Motor neuron (in vitro differentiated cells): ENCODE measurements around the gene COBLL1. TPM values are rescaled to one million over a fixed set of nuclear protein-coding genes. Genes with fewer than 3 reads are reported as not detected.

Experiments used
- ATAC-seq, 8 experiments: fragments of 200-7000 bp; cut with Tn5 transposase; replicated peaks in 6 of 8; 2 replicates each; pipeline ENCODE4 v1.8.0; 2021; ENCODE audit warnings: mild to moderate bottlenecking in 8 of 8, moderate library complexity in 8 of 8
- H3K27ac ChIP-seq, 2 donors: fragments of 250-450 bp; sonication (Bioruptor Pico); 2 replicates each; pipeline ENCODE4 v1.9.0; 2021; ENCODE audit warnings: antibody characterized with exemption in 2 of 2, mild to moderate bottlenecking in 2 of 2, moderate library complexity in 1 of 2
- H3K4me1 ChIP-seq, 2 donors: fragments of 250-450 bp; sonication (Bioruptor Pico); replicated peaks in 1 of 2; 2 replicates each; pipeline ENCODE4 v1.6.1; 2021; ENCODE audit warnings: antibody characterized with exemption in 2 of 2, mild to moderate bottlenecking in 2 of 2, moderate library complexity in 1 of 2
- H3K4me3 ChIP-seq, 5 donors: fragments of 250-450 bp; sonication (Bioruptor Pico); 2 replicates each; pipeline ENCODE4 v1.9.0; 2021; ENCODE audit warnings: antibody characterized with exemption in 5 of 5, mild to moderate bottlenecking in 5 of 5, moderate library complexity in 4 of 5
- WGBS, 10 experiments: fragments of 450-650 bp; shearing (Covaris generic); methylation state at CpG; one replicate each; pipeline ENCODE4 v1.0.0; 2022; 5-methylcytosine and 5-hydroxymethylcytosine counted together
- in situ Hi-C, 9 experiments: fragments of 400-800 bp; cut with MboI; loops; one replicate each; pipeline ENCODE4 v1.15.0; 2021; ENCODE audit warnings: low sequenced_read_pairs in 9 of 9, low pct_unique_long_range_greater_than_20kb in 2 of 9; ENCODE audit not compliant: unreplicated experiment in 9 of 9
- total RNA-seq, 8 experiments: library from RNA; unstranded; fragments of 300-600 nt; gene quantifications; 2 replicates each; pipeline versions ENCODE4 v1.2.3 to v1.2.4, GENCODE V29; 2022

COBLL1 gene
- total RNA-seq, 8 experiments from 2014 or later: 0.65 to 50.6 (median 8.1) TPM

DNA sequence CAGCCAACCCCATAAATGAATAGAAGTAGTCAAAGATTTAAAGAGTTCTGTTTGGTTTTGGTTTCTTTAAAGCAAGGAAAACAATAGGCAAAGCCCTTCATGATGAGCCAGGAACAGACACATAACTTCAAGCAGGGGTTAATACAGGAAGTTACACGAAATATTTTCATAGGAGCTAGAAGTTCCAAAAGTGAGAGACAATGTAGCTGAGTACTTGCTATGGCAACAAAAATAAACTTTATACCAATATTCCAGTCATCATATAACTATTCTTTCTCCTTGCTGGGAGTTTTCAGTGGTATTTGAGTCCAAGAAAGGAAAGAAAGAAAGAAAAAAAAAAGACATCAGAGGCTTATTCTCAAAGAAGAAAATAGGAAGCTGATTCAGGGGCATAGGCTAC lies 56.2 kb downstream of the COBLL1 start:
- Histone ChIP-seq H3K4me3 (no peak overlapping the region), H3K4me1 (no peaks in the 10 kb centered on the region), H3K27ac (no peak overlapping the region)
- 0 to 100% (median 93%) methylated on average over 1 of the region's 1 CpG; no CpG with 5 or more reads in 2 of the 10 experiments for WGBS, 10 experiments
- in situ Hi-C loops: no loop called here
- ATAC-seq: no peak

DNA sequence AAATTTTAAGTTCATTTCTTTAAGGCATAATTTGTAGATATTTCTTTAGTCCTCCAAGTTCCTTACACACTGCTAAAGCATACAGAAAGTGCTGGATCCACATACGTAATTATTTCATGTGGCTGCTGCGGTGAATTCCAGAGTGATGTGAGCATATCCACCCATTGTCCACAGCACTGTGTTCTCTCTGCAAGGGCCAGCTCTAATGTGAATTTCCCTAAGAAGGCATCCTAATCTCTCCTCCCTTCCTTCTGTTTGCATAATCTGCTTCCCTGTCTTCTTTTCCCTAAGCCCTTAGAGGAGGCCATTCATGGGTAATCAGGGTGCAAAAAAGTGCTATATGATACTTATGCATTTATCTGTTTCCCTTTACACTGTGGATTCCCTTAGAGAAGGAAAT lies 57.2 kb downstream of the COBLL1 start:
- 0 to 100% (median 69%) methylated on average over 1 to 2 of the region's 2 CpGs; no CpG with 5 or more reads in 2 of the 10 experiments for WGBS, 10 experiments
- ATAC-seq: peak in 3 of 8 experiments; percentile 63 to 66 (median 65)
- in situ Hi-C loops: no loop called here
- Histone ChIP-seq H3K4me3 (no peak overlapping the region), H3K27ac (no peak overlapping the region), H3K4me1 (no peaks in the 10 kb centered on the region)

DNA sequence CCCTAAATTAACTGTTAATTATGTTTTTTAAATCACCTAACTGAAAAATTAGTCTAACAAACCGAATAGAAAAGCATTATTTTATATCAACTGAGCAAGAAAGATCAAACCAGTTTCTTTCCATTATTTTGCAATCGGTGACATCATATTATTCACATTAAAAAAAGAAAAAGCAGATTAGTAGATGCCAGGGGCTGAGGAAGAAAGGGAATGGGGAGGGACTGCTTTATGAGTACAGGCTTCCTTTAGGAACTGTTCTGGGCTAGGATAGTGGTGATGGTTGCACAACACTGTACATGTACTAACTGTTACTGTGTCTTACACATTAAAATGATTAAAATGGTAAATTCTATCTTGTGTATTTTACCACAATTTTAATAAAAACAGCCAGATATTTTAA lies 59.3 kb downstream of the COBLL1 start:
- Histone ChIP-seq H3K4me1 (no peaks in the 10 kb centered on the region), H3K4me3 (no peak overlapping the region), H3K27ac (no peak overlapping the region)
- 0 to 83% (median 64%) methylated on average over 2 of the region's 2 CpGs for WGBS, 10 experiments
- in situ Hi-C loops: no loop called here
- ATAC-seq: peak in 3 of 8 experiments; percentile 10 to 11 (median 11)

DNA sequence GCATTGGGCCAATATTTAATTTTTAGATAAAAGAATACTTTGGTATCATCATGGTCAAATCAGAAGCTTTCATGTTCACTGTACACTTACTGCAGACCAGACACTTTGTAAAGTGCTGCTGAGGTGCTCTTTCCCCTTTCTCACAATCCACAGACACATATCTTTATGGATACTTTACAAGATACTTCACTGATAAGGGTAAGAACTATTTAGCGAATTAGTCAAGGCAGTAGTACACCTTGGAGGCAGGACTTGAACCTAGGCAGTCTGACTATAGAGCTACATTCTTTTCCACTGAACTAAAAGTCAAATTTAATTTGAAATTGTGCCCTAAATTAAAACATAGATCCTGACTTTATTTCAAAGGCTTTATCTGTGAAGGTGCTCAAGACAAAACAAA lies 60.2 kb downstream of the COBLL1 start:
- no peak overlapping the region for H3K27ac ChIP-seq
- H3K4me3 ChIP-seq: no peak overlapping the region
- H3K4me1 ChIP-seq: no peaks in the 10 kb centered on the region
- ATAC-seq: no peak
- 0 to 100% (median 55%) methylated on average over 1 of the region's 1 CpG for WGBS, 10 experiments
- in situ Hi-C loops: no loop called here

DNA sequence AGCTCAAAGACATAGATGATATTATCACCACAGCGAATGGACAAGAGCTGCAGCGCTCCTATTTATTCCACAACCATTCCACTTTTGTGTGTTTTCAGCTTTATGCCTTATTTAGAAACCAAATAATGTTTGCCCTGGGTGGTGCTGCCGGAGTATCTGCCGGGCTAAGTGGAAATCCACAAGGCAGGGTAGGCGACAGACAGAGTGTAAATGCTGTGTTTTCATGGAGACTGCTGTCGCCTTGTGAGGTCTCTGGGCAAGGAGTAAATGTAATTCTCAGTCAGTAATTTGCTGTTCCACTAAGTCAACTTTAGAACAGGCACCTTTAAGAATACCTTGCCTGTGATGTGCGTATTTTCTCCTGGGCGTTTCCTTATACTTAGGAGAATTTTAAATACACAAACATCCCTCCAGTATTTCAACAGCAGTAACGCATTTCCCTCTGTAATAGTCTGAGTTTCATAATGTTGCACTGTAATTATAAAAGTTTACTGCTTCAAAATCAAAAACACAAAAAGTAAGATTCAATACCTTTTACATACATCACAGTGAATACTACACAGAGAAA lies 60.9 kb downstream of the COBLL1 start:
- in situ Hi-C loops: no loop called here
- no peak overlapping the region for H3K27ac ChIP-seq
- H3K4me3 ChIP-seq: no peak overlapping the region
- WGBS, 10 experiments: 15 to 100% (median 83%) methylated on average over 2 to 9 of the region's 9 CpGs; no CpG with 5 or more reads in 1 of the 10 experiments
- no peaks in the 10 kb centered on the region for H3K4me1 ChIP-seq
- ATAC-seq: peak in 2 of 8 experiments; percentile 8 to 52

DNA sequence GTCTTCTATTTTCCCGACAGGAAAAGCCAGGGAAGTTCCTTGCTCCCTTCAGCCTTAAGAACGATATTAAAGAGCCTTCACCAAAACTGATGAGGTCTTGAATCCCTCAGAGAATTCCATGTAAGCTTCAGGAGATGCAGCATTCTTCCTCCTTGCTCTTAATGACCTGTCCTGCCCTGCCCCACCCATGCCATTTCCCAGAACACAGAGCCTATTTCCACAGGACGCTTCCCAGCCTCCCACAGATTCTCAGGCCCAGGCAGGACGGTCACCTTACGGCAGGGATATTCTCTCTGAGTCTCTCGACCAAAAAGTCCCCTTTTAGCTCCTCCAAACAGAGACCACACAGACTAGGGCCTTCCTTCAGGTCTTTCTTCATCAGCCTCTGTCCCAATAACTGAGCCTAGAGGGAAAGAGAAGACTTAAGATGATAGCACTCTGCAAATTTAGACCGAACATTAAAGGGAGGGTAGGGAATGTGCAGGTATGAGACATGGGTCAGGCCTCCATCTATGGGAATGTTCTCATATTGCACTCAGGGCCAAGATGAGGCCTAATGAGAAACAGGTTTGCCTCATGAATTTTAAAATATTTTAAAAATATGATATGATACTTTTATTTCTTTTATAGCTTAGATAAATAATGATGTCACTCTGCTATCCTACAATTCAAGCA lies 62.1 kb downstream of the COBLL1 start:
- Histone ChIP-seq H3K4me1 (no peaks in the 10 kb centered on the region), H3K27ac (no peak overlapping the region), H3K4me3 (no peak overlapping the region)
- in situ Hi-C loops: no loop called here
- ATAC-seq: peak in 3 of 8 experiments; percentile 12 to 16 (median 13)
- 47 to 96% (median 90%) methylated on average over 3 to 7 of the region's 7 CpGs; no CpG with 5 or more reads in 1 of the 10 experiments for WGBS, 10 experiments

DNA sequence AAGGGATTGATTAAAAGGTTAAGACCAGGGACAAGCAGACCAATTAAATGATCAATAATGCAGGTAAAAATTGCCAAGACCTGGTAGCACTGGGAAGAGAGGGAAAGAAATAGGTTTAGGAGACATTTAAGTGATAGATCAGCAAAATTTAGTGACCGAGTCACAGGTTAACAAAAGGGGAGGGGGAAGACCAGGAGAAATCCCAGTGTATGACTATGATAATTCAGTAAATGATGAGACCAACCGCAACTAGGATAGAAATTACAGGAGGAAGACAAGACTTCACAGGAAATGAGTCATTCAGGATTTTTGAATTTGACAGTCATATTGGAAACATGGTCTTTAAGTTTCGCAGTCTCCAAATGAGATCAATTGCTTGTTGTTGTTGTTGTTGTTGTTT lies 62.9 kb downstream of the COBLL1 start:
- in situ Hi-C loops: no loop called here
- Histone ChIP-seq H3K4me1 (no peaks in the 10 kb centered on the region), H3K4me3 (no peak overlapping the region), H3K27ac (no peak overlapping the region)
- ATAC-seq: peak in 1 of 8 experiments; percentile 33
- 14 to 100% (median 85%) methylated on average over 1 to 3 of the region's 3 CpGs; no CpG with 5 or more reads in 1 of the 10 experiments for WGBS, 10 experiments

DNA sequence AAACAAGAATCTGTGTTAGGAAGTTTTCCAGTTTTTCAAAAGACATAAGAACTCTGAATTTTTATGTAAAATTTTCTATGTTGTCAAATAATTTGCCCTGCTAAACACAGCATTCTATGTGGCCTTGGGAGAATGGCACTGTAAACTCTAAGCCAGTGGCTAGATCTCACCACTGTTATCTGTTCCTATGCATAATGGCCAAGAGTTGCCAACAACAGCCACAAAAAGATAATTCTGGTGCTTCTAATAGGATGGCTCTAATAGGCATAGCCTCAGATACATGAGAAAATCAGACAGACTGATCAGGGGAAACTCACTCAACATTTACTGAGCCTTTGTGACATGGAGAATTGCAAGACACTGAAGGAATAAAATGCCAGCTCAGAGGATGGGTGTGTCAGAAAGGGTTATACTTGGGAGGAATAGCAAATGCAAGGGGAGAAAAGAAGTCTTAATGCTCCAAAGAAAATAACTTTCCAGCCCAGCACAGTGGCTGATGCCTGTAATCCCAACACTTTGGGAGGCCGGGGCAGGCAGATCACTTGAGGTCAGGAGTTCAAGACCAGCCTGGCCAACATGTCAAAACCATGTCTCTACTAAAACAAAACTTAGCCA lies 63.7 kb downstream of the COBLL1 start:
- ATAC-seq: peak in 3 of 8 experiments; percentile 42 to 59 (median 50)
- Histone ChIP-seq H3K4me3 (no peak overlapping the region), H3K4me1 (no peaks in the 10 kb centered on the region), H3K27ac (no peak overlapping the region)
- in situ Hi-C loops: no loop called here
- WGBS, 10 experiments: 17 to 89% (median 60%) methylated on average over 1 of the region's 1 CpG; no CpG with 5 or more reads in 5 of the 10 experiments

DNA sequence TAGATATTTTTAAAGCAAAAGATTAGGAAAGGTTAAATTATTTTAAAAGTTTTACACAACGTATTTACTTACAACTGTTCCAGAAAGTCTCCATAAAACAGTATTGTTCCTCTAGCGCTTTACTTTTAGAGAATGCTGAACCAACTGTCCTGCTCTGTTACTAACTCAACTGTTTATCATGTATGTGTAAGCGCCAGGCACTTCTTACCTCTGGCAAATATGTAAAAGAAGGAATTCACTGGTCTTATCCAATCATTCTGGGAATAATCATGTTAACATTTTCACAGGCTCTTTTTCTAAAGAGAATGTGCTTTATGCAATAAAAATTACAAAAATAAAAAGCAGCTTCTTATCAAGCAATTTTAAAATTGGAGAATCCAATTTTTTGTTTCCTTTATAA lies 68.0 kb downstream of the COBLL1 start:
- in situ Hi-C loops: no loop called here
- 50 to 97% (median 88%) methylated on average over 1 to 3 of the region's 3 CpGs; no CpG with 5 or more reads in 1 of the 10 experiments for WGBS, 10 experiments
- ATAC-seq: peak in 1 of 8 experiments; percentile 55
- no peak overlapping the region for H3K27ac ChIP-seq
- H3K4me1 ChIP-seq: no peaks in the 10 kb centered on the region
- H3K4me3 ChIP-seq: no peak overlapping the region

DNA sequence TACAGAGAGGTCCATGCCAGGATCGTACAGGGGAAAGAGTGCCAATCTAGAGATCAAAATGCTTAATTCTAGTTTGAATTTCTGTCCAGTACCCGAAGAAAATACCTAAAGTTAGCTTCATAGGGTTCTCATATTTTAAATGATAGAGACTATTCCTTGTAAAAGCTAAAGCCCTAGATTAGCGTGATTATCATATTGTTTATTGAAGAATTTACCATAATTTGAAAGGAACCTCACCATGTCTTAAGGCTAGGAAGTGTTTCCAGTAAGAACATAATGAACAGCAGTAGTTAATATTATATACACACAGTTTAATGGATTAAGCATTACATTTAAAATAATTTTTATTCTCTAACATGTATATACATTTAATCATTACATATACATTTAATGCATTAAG lies 68.5 kb downstream of the COBLL1 start:
- peak in 1 of 8 experiments; percentile 60 for ATAC-seq
- Histone ChIP-seq H3K4me1 (no peaks in the 10 kb centered on the region), H3K27ac (no peak overlapping the region), H3K4me3 (no peak overlapping the region)
- in situ Hi-C loops: no loop called here
- 26 to 100% (median 85%) methylated on average over 2 to 3 of the region's 3 CpGs; no CpG with 5 or more reads in 1 of the 10 experiments for WGBS, 10 experiments

DNA sequence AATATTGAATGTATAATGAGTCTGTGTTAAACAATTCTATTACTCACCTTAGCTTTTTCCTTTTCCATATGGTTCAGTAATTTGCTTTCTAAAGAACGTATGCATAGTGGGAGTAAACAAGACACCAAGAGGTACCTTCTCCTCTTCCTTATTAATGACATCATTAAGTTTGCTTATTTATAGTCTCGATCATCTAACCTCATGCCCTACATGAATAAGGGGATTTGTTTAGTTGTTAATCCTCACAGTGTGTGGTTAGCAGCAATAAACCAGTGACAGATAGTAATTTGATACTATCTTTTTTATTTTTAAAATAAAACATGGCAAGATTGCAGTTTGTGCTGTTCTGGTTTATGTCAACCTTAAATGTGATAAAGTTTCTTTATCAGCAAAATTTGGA lies 69.7 kb downstream of the COBLL1 start:
- no peaks in the 10 kb centered on the region for H3K4me1 ChIP-seq
- in situ Hi-C loops: no loop called here
- no peak overlapping the region for H3K4me3 ChIP-seq
- WGBS, 10 experiments: 43 to 94% (median 83%) methylated on average over 1 to 2 of the region's 2 CpGs; no CpG with 5 or more reads in 1 of the 10 experiments
- peak in 1 of 8 experiments; percentile 17 for ATAC-seq
- H3K27ac ChIP-seq: no peak overlapping the region

DNA sequence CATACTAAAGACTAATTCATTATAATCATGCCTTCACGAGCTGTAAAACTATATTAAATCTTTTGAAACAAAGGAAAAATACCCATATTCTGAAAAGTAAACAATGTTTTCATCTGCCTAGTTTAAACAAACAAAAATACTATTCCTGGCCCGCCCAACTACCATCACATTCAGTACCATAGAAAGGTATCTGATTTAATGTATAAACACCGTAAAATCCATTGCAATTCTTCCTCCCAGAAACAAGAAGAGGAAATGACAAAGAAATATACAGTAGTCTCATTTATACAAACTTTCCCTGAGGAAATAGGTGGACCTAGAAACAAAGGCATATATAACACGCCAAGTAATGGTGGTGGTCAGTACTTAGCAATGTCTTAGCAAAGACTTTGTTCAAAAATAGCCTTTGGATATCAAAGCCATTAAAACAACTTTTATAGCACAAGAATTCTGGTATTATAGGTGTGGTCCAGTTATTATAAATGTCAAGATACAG lies 71.2 kb downstream of the COBLL1 start:
- in situ Hi-C loops: no loop called here
- Histone ChIP-seq H3K4me1 (no peaks in the 10 kb centered on the region), H3K27ac (no peak overlapping the region), H3K4me3 (no peak overlapping the region)
- 62 to 100% (median 89%) methylated on average over 1 to 4 of the region's 4 CpGs for WGBS, 10 experiments
- ATAC-seq: no peak

DNA sequence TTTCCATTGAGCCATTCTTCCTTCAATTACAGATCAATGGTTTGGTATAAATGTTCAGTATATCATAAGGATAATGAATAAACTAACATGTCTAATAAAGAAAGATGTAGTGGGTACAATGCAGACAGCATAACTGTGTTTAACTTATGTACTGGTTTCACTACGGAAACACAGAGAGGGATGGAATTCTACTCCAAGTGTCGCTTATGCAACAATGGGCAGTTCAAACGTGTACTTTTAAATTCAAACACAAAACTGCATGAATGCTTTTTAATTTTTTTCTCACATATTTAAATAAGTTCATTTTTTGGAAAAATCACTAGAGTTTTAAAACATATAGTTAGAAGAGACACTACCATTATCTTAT lies 74.7 kb downstream of the COBLL1 start:
- WGBS, 10 experiments: 4 to 100% (median 89%) methylated on average over 2 to 3 of the region's 3 CpGs
- no peaks in the 10 kb centered on the region for H3K4me1 ChIP-seq
- no peak overlapping the region for H3K4me3 ChIP-seq
- peak in 3 of 8 experiments; percentile 49 to 66 (median 57) for ATAC-seq
- in situ Hi-C loops: no loop called here
- no peak overlapping the region for H3K27ac ChIP-seq
